ENCODE data around the gene TMF1. TPM values are rescaled to one million over a fixed set of nuclear protein-coding genes. Genes with fewer than 3 reads are reported as not detected.

Gene TMF1, protein sequence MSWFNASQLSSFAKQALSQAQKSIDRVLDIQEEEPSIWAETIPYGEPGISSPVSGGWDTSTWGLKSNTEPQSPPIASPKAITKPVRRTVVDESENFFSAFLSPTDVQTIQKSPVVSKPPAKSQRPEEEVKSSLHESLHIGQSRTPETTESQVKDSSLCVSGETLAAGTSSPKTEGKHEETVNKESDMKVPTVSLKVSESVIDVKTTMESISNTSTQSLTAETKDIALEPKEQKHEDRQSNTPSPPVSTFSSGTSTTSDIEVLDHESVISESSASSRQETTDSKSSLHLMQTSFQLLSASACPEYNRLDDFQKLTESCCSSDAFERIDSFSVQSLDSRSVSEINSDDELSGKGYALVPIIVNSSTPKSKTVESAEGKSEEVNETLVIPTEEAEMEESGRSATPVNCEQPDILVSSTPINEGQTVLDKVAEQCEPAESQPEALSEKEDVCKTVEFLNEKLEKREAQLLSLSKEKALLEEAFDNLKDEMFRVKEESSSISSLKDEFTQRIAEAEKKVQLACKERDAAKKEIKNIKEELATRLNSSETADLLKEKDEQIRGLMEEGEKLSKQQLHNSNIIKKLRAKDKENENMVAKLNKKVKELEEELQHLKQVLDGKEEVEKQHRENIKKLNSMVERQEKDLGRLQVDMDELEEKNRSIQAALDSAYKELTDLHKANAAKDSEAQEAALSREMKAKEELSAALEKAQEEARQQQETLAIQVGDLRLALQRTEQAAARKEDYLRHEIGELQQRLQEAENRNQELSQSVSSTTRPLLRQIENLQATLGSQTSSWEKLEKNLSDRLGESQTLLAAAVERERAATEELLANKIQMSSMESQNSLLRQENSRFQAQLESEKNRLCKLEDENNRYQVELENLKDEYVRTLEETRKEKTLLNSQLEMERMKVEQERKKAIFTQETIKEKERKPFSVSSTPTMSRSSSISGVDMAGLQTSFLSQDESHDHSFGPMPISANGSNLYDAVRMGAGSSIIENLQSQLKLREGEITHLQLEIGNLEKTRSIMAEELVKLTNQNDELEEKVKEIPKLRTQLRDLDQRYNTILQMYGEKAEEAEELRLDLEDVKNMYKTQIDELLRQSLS
- 18.8 TPM for total RNA-seq (ENCODE audit: unreplicated experiment)
- long read RNA-seq, partial matches to known transcripts = 8 of 9 reads
- long read RNA-seq, other reads (novel, unspliced or antisense) = 1 of 9 reads

DNA sequence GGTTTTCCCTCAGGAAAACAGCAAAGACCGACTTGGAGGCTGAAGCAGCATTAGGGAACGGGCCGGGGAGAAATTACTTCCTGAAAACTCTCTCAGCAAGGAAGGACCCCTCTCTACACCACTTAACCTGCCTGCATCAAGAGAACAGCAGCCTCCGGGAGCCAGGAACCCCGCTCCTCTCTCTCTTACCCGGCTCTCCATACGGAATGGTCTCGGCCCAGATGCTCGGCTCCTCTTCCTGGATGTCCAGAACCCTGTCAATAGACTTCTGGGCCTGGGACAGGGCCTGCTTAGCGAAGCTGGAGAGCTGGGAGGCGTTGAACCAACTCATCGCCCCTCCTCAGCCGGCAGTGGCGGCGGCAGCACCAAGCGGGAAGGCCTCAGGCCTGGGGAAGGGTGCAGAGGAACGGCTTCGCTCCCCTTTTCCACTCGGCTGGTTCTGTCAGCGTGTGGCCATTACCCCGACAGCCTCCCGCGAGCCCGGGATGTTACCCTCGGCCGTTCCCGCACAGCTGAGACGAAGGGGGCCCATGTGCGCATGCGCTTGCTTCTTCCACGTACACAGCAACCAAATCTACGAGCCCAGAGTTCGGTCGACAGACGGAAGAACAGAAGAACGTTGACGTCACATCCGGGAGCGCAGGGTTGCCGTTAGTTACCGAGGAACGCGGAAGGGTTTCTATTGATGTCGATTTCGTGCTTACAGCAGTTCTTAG is at the start of gene TMF1:
TMF1 (minus strand) TSS at position 578 of the 716 bp plus-strand sequence; CDS start at position 331, 247 bp downstream.
- Mint-ChIP-seq H3K4me1 (ENCODE audit: low read depth, unreplicated experiment) (peaks cover 8% of the 10 kb centered on the region), H3K36me3 (ENCODE audit: unreplicated experiment) (no peaks in the 10 kb centered on the region), H3K4me3 (ENCODE audit: unreplicated experiment) (peak within 1 kb of the TSS; percentile 96), H3K27ac (ENCODE audit: unreplicated experiment) (peak within 1 kb of the TSS; percentile 93), H3K27me3 (ENCODE audit: unreplicated experiment) (no peaks in the 10 kb centered on the region), H3K9me3 (ENCODE audit: unreplicated experiment) (peaks cover 10% of the 10 kb centered on the region)
- TF ChIP-seq, protein P1, sequence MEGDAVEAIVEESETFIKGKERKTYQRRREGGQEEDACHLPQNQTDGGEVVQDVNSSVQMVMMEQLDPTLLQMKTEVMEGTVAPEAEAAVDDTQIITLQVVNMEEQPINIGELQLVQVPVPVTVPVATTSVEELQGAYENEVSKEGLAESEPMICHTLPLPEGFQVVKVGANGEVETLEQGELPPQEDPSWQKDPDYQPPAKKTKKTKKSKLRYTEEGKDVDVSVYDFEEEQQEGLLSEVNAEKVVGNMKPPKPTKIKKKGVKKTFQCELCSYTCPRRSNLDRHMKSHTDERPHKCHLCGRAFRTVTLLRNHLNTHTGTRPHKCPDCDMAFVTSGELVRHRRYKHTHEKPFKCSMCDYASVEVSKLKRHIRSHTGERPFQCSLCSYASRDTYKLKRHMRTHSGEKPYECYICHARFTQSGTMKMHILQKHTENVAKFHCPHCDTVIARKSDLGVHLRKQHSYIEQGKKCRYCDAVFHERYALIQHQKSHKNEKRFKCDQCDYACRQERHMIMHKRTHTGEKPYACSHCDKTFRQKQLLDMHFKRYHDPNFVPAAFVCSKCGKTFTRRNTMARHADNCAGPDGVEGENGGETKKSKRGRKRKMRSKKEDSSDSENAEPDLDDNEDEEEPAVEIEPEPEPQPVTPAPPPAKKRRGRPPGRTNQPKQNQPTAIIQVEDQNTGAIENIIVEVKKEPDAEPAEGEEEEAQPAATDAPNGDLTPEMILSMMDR (IDR thresholded peaks at IDR 0.05; ENCODE audit: partially characterized antibody, unreplicated experiment) = no peak
- peak; percentile 98 for DNase-seq

DNA sequence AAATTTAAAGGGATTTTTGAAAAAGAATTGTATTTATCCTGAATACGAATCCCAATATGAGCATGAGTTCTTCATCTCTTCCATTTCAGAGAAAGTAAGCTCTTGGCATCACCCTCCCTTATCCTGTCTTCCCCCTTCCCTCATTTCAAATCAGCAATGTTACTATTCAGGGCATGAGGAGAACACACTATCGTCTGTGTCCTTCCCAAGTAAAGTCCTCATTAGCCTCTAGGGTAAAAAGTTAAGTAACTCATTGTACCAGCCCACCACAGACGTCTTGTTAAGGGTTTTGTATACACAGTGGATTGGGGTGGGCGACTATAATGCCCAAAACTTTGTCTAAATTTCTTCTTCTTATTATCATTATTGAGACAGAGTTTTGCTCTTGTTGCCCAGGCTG is 47.4 kb upstream of the TMF1 start:
- Mint-ChIP-seq H3K4me1 (ENCODE audit: low read depth, unreplicated experiment) (no peaks in the 10 kb centered on the region), H3K27ac (ENCODE audit: unreplicated experiment) (no peak overlapping the region), H3K36me3 (ENCODE audit: unreplicated experiment) (peaks cover 4% of the 10 kb centered on the region), H3K4me3 (ENCODE audit: unreplicated experiment) (no peak overlapping the region), H3K27me3 (ENCODE audit: unreplicated experiment) (no peaks in the 10 kb centered on the region), H3K9me3 (ENCODE audit: unreplicated experiment) (no peaks in the 10 kb centered on the region)
- DNase-seq = no peak
- TF ChIP-seq, protein P1 (IDR thresholded peaks at IDR 0.05; ENCODE audit: partially characterized antibody, unreplicated experiment) = no peak

DNA sequence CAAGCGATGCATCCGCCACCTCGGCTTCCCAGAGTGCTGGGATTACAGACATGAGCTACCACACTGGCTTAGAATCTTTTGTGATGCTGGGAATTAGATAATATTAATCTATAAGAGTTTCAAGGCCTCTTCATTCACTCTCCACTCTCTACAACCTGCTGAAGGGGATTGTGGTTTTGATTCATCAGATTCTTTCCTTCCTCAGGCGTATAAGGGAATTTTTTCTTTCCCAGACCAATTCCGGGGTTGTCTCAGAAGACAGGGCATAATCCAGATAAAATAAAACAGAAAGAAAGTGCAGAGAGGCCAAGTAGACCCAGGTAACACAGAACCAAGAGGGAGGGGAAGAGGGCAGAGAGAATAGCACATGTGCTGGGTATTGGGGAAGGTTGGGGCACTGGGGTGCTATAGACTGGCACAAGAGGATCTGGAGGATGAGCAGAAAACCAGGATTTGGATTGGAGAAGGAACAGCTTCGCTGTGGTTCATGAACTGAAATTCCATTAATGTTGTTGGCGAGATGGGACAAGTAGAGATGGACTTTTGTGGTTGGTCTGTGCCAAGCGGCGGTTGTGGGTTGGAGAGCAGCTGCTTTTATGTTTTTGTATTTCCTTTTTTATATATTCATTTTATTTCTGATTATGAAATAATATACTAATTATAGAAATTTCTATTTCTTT is 45.4 kb upstream of the TMF1 start:
- Mint-ChIP-seq H3K27me3 (ENCODE audit: unreplicated experiment) (no peaks in the 10 kb centered on the region), H3K4me1 (ENCODE audit: low read depth, unreplicated experiment) (no peaks in the 10 kb centered on the region), H3K36me3 (ENCODE audit: unreplicated experiment) (peaks cover 4% of the 10 kb centered on the region), H3K9me3 (ENCODE audit: unreplicated experiment) (no peaks in the 10 kb centered on the region), H3K4me3 (ENCODE audit: unreplicated experiment) (no peak overlapping the region), H3K27ac (ENCODE audit: unreplicated experiment) (no peak overlapping the region)
- DNase-seq = no peak
- TF ChIP-seq, protein P1 (IDR thresholded peaks at IDR 0.05; ENCODE audit: partially characterized antibody, unreplicated experiment) = no peak

DNA sequence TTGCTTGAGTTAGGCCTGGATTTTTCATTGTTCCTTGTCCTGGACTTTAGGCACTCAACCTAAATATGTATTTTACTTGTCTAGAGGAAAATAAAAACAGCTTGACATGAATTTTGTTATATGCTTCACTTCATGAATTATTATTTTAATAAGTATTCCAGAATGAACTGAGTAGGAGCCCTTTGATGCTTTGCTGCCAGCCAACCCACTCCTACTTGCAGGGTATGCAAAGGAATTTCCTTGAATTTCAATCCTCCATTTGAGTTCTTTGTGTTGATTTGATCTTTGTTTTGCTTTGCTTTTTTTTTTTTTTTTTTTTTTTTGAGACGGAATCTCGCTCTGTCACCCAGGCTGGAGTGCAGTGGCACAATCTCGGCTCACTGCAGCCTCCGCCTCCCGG is 44.2 kb upstream of the TMF1 start:
- Mint-ChIP-seq H3K27me3 (ENCODE audit: unreplicated experiment) (no peaks in the 10 kb centered on the region), H3K4me3 (ENCODE audit: unreplicated experiment) (no peak overlapping the region), H3K27ac (ENCODE audit: unreplicated experiment) (no peak overlapping the region), H3K36me3 (ENCODE audit: unreplicated experiment) (no peaks in the 10 kb centered on the region), H3K9me3 (ENCODE audit: unreplicated experiment) (no peaks in the 10 kb centered on the region), H3K4me1 (ENCODE audit: low read depth, unreplicated experiment) (no peaks in the 10 kb centered on the region)
- TF ChIP-seq, protein P1 (IDR thresholded peaks at IDR 0.05; ENCODE audit: partially characterized antibody, unreplicated experiment) = no peak
- DNase-seq = no peak
